ENCODE measurements around the gene FAM117A.

Gene FAM117A

GRCh38 chr17:49708515-49709183, 55.3 kb downstream of the FAM117A start:
- no peak for DNase-seq (ENCODE audit: low read depth in 2 of 2)

DNA sequence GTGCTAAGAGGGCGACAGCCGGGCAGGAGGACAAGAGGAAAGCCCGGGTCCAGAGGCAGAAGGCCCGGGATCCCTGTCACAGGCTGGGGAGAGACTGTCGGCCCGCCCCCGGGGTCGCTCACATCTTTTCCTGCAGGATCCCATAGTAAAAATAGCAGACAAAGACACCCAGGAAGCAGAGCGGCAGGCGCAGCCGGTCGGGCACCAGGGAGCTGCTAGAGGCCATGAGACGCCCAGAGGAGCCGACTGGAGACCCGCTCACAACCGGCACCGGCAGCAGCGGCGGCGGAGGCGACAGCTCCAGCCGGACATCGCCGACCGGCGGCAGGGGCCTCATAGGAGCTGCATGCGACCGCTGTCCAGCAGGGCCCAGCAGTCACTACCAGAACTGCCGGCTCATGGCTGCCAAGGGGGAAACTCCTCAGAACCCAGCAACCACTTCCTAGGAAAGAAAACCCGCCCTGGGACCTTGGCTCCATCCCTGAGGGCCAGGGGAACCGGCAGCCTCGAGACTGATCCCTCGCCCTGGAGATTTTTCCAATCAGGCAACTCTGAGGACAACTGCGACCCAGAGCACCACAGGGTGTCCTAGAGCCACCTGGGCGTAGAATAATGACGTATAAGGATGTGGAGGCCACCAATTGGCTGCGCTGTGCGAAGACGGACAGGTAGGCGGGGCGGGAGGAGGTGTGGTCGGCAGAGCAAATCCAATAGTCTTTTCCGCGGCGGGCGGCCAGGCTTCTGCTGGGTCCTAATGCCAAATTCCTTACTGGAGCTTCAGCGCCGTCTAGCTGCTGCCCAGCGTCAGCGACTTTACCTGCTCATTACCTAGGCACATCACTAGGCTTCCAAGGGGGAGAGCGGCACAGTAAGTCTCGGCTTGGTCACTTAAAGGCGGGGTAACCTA, 56.1 kb downstream of the FAM117A start, which contains the start of gene SLC35B1:
Gene SLC35B1 (minus strand): TSS at position 357 of the 907 bp plus-strand sequence. CDS start 131 bp downstream, at position 226.
- peak; percentile 96 for DNase-seq (ENCODE audit: low read depth in 2 of 2)

DNA sequence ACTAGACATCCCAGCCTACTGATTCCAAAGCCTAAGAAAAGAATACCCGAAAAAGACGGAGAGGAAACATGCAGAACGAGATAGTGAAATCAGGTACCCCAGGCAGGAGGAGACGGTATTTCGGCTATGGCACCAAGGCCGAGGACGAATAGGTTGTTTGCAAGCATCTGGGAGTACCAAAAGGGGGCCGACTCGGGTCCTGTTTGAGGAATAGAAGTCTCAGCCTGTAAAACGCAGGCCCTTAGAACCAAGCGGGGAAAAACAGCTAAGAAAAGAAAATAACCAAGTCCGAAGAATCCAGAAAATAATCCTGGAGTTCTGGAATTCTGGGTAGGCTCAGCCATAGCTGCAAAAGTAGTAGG, 56.7 kb downstream of the FAM117A start:
- DNase-seq (ENCODE audit: low read depth in 2 of 2) = no peak

- no peak for DNase-seq (ENCODE audit: low read depth in 2 of 2)
Measured at GRCh38 chr17:49705254-49705653, 58.7 kb downstream of the FAM117A start.

DNA sequence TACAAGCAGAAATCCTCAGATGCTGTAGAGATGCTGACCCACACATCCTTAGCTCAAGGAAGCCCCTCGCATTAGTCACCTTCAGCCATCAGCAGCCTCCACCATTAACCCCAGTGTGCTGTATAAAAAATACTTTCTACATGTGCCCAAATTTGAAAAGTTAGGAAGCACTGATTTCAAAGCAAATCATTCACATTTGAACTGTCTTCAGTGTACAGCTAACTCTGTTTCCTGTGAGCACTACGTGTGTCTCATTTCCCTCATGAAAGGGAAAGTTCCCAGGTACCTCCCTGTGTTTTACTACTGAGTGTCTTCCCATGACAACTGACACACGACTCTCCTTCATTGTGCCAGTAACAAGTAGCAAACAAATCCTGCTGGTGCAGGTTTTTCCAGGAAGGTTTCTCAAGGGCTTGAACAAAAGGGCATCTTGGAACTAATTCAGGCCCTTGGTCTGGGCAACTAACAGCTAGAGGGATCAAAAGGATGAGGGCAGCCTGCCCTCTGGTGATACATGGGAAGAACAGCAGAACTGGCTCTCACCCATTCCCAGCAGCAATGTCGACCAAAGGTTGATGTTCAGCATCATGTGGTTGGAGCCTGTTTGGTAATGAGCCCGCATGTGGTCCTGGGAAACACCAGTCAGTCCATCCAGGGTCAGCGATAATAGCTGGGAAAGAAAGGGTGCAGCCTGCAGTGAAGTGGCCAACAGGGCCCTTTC, 60.2 kb downstream of the FAM117A start:
- no peak for DNase-seq (ENCODE audit: low read depth in 2 of 2)

- DNase-seq (ENCODE audit: low read depth in 2 of 2) = no peak
Measured at GRCh38 chr17:49700960-49701359, 63.0 kb downstream of the FAM117A start.

- no peak for DNase-seq (ENCODE audit: low read depth in 2 of 2)
Measured at GRCh38 chr17:49699966-49700575, 63.9 kb downstream of the FAM117A start.

GRCh38 chr17:49698005-49698404, 65.9 kb downstream of the FAM117A start:
- DNase-seq (ENCODE audit: low read depth in 2 of 2) = no peak

- peak; percentile 46 to 60 for DNase-seq (ENCODE audit: low read depth in 2 of 2)
Measured at GRCh38 chr17:49696233-49696761, 67.6 kb downstream of the FAM117A start.

- DNase-seq (ENCODE audit: low read depth in 2 of 2) = no peak
Measured at GRCh38 chr17:49695698-49696232, 68.2 kb downstream of the FAM117A start.

- peak; percentile 67 for DNase-seq (ENCODE audit: low read depth in 2 of 2)
Measured at GRCh38 chr17:49694847-49695697, 68.9 kb downstream of the FAM117A start.

GRCh38 chr17:49692751-49693150, 71.2 kb downstream of the FAM117A start:
- no peak for DNase-seq (ENCODE audit: low read depth in 2 of 2)

- no peak for DNase-seq (ENCODE audit: low read depth in 2 of 2)
Measured at GRCh38 chr17:49691677-49692191, 72.2 kb downstream of the FAM117A start.

- no peak for DNase-seq (ENCODE audit: low read depth in 2 of 2)
Measured at GRCh38 chr17:49691086-49691676, 72.8 kb downstream of the FAM117A start.

DNA sequence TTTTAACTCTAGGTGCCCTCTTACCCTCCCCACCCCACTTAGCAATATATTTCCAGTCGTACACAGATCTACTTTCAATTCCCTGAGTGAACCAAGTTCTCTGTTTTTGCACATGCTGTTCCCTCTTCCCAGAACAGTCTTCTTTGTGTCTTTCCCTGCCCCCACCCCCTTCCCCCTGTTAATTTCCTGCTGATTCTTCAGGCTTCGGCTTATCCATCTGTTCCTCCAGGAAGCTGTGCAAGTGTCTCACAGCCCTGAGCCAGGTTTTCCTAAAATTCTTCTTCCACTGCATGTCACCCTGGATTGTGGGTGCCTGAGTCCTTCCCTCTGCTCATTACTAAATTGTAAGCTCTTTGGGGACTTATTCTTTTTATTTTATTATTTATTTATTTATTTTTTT, 73.7 kb downstream of the FAM117A start:
- no peak for DNase-seq (ENCODE audit: low read depth in 2 of 2)

GRCh38 chr17:49688848-49689247, 75.1 kb downstream of the FAM117A start:
- DNase-seq (ENCODE audit: low read depth in 2 of 2) = no peak

DNA sequence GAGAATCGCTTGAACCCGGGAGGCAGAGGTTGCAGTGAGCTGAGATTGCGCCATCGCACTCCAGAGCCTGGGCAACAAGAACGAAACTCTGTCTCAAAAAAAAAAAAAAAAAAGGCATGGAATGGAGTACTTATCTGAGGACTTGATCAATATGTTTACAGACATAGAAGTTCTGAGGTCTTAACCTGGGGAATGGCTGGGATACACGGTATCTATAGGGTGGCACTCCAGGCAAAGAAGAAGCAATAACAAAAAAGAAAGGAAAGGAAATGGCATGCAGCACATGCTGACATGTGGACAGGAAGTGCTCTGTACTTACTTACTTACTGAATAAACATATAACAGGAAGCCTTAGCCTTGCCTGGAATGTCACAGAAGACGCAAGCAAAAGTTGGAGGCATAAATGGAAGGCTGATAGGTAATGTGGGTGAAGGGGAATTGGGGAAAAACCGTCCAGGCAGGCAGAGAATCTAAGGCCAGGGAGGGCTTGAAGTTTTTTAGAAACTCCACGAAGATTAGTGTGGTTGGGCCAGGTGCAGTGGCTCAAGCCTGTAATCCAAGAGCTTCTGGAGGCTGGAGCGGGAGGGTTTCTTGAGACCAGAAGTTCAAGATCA, 75.9 kb downstream of the FAM117A start:
- no peak for DNase-seq (ENCODE audit: low read depth in 2 of 2)

- no peak for DNase-seq (ENCODE audit: low read depth in 2 of 2)
Measured at GRCh38 chr17:49681106-49681979, 82.6 kb downstream of the FAM117A start.

Measured in stimulated activated CD4-positive, alpha-beta T cell treated with anti-CD3 and anti-CD28 coated beads, Interleukin-1b, Interleukin-23, amount 100 ng/mL, for 4 hours (primary cell).